22Rv1 (cell line): ENCODE measurements around the gene SLC25A14.

ENCODE experiments used
- ZFX ChIP-seq: fragments of 450-650 bp; IDR thresholded peaks from 2 replicates; pipeline ENCODE4 v1.6.1; 2017; ENCODE audit warnings: antibody characterized with exemption, borderline replicate concordance
- TF ChIP-seq, protein P1 (sequence below): fragments of 450-650 bp; IDR thresholded peaks from 2 replicates; pipeline ENCODE4 v1.5.1; 2017; ENCODE audit warnings: mild to moderate bottlenecking

GRCh38 chrX:130385520-130385919 lies 45.8 kb downstream of the SLC25A14 start, which contains the start of gene GPR119:
- TF ChIP-seq, protein P1, sequence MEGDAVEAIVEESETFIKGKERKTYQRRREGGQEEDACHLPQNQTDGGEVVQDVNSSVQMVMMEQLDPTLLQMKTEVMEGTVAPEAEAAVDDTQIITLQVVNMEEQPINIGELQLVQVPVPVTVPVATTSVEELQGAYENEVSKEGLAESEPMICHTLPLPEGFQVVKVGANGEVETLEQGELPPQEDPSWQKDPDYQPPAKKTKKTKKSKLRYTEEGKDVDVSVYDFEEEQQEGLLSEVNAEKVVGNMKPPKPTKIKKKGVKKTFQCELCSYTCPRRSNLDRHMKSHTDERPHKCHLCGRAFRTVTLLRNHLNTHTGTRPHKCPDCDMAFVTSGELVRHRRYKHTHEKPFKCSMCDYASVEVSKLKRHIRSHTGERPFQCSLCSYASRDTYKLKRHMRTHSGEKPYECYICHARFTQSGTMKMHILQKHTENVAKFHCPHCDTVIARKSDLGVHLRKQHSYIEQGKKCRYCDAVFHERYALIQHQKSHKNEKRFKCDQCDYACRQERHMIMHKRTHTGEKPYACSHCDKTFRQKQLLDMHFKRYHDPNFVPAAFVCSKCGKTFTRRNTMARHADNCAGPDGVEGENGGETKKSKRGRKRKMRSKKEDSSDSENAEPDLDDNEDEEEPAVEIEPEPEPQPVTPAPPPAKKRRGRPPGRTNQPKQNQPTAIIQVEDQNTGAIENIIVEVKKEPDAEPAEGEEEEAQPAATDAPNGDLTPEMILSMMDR: no peak
- TF ChIP-seq ZFX: no peak
